ENCODE results near the gene TSNAXIP1. TPM values are rescaled to one million over a fixed set of nuclear protein-coding genes. Genes with fewer than 3 reads are reported as not detected.

TSNAXIP1 gene
- total RNA-seq, 4 donors from 2014 or later, result 0.89 to 2.4 (median 1.6) TPM

GRCh38 chr16:67790071-67790470 lies 16.6 kb upstream of the TSNAXIP1 start:
- Histone ChIP-seq H3K27ac (no peak overlapping the region), H3K27me3 (no peaks in the 10 kb centered on the region), H3K4me3 (no peak overlapping the region), H3K36me3 (peaks cover 0 to 3% of the 10 kb centered on the region in 2 donors), H3K4me1 (no peaks in the 10 kb centered on the region), H3K9me3 (no peaks in the 10 kb centered on the region)
- no peak for TF ChIP-seq EP300 (IDR thresholded peaks at IDR 0.05)
- no peak for TF ChIP-seq POLR2AphosphoS5 (IDR thresholded peaks at IDR 0.05)
- no peak for TF ChIP-seq POLR2A (IDR thresholded peaks at IDR 0.05)
- no peak for TF ChIP-seq CTCF (IDR thresholded peaks at IDR 0.05)
- no peak for ATAC-seq

GRCh38 chr16:67796099-67796718 lies 10.5 kb upstream of the TSNAXIP1 start:
- no peak overlapping the region for H3K27ac ChIP-seq
- H3K4me1 ChIP-seq, result peaks cover 0 to 16% (median 3%) of the 10 kb centered on the region in 3 donors
- H3K27me3 ChIP-seq, result no peaks in the 10 kb centered on the region
- H3K36me3 ChIP-seq, result peaks cover 0 to 31% of the 10 kb centered on the region in 2 donors
- H3K4me3 ChIP-seq, result no peak overlapping the region
- ATAC-seq, result no peak
- WGBS, 2 donors (ENCODE audit: low coverage in 1 of 2), result 100% methylated on average over 1 to 2 of the region's 5 CpGs
- no peaks in the 10 kb centered on the region for H3K9me3 ChIP-seq
- TF ChIP-seq EP300 (IDR thresholded peaks at IDR 0.05) (no peak), POLR2AphosphoS5 (IDR thresholded peaks at IDR 0.05) (no peak), POLR2A (IDR thresholded peaks at IDR 0.05) (no peak), CTCF (IDR thresholded peaks at IDR 0.05) (no peak)

- peak; percentile 31 for ATAC-seq
- Histone ChIP-seq H3K27me3 (no peaks in the 10 kb centered on the region), H3K4me3 (no peak overlapping the region), H3K27ac (no peak overlapping the region), H3K4me1 (peaks cover 0 to 46% (median 11%) of the 10 kb centered on the region in 3 donors), H3K36me3 (peaks cover 0 to 58% of the 10 kb centered on the region in 2 donors), H3K9me3 (no peaks in the 10 kb centered on the region)
- WGBS, 2 donors (ENCODE audit: low coverage in 1 of 2), result 98% methylated on average over 5 of the region's 7 CpGs; no CpG with 5 or more reads in 1 of the 2 donors
- TF ChIP-seq POLR2AphosphoS5 (IDR thresholded peaks at IDR 0.05) (no peak), EP300 (IDR thresholded peaks at IDR 0.05) (no peak), POLR2A (IDR thresholded peaks at IDR 0.05) (no peak), CTCF (IDR thresholded peaks at IDR 0.05) (no peak)
These were observed 6.3 kb upstream of the TSNAXIP1 start for GRCh38 chr16:67800338-67800926.

GRCh38 chr16:67801241-67801640 lies 5.4 kb upstream of the TSNAXIP1 start:
- H3K9me3 ChIP-seq, result no peaks in the 10 kb centered on the region
- H3K4me3 ChIP-seq, result no peak overlapping the region
- H3K27me3 ChIP-seq, result no peaks in the 10 kb centered on the region
- H3K27ac ChIP-seq, result no peak overlapping the region
- TF ChIP-seq CTCF (IDR thresholded peaks at IDR 0.05), result no peak
- no peak for TF ChIP-seq EP300 (IDR thresholded peaks at IDR 0.05)
- no peak for TF ChIP-seq POLR2A (IDR thresholded peaks at IDR 0.05)
- TF ChIP-seq POLR2AphosphoS5 (IDR thresholded peaks at IDR 0.05), result no peak
- peaks cover 0 to 52% (median 14%) of the 10 kb centered on the region in 3 donors for H3K4me1 ChIP-seq
- peaks cover 0 to 58% of the 10 kb centered on the region in 2 donors for H3K36me3 ChIP-seq
- no peak for ATAC-seq
- 100% methylated on average over 1 of the region's 1 CpG; no CpG with 5 or more reads in 1 of the 2 donors for WGBS, 2 donors (ENCODE audit: low coverage in 1 of 2)

GRCh38 chr16:67801883-67802282 lies 4.8 kb upstream of the TSNAXIP1 start:
- peaks cover 0 to 58% of the 10 kb centered on the region in 2 donors for H3K36me3 ChIP-seq
- ATAC-seq, result no peak
- H3K9me3 ChIP-seq, result no peaks in the 10 kb centered on the region
- no peak overlapping the region for H3K4me3 ChIP-seq
- TF ChIP-seq EP300 (IDR thresholded peaks at IDR 0.05), result no peak
- TF ChIP-seq POLR2AphosphoS5 (IDR thresholded peaks at IDR 0.05), result no peak
- TF ChIP-seq CTCF (IDR thresholded peaks at IDR 0.05), result no peak
- H3K27me3 ChIP-seq, result no peaks in the 10 kb centered on the region
- 94 to 100% methylated on average over 2 of the region's 2 CpGs for WGBS, 2 donors (ENCODE audit: low coverage in 1 of 2)
- peaks cover 0 to 52% (median 14%) of the 10 kb centered on the region in 3 donors for H3K4me1 ChIP-seq
- H3K27ac ChIP-seq, result no peak overlapping the region
